ENCODE measurements around the gene COL9A3. TPM values are rescaled to one million over a fixed set of nuclear protein-coding genes. Genes with fewer than 3 reads are reported as not detected.
A peak's percentile ranks its signal among the peaks of the same experiment; 100 is the strongest.

The COL9A3 gene
- polyA plus RNA-seq, 2 of the 4 experiments (the other 2 are of a cell fraction) = 0.41 to 0.49 TPM

GRCh38 chr20:62876902-62877816 is 60.3 kb downstream of the COL9A3 start:
- WGBS (ENCODE audit: missing lambda C conversion rate) = 88% methylated on average over 20 of the region's 48 CpGs
- Histone ChIP-seq H3K4me1 (peaks cover 15% of the 10 kb centered on the region), H3K4me3 (no peak overlapping the region), H3K4me2 (no peak overlapping the region), H3K27ac (peak overlapping the region in 1 of 2 experiments; percentile 84; a peak in 2 of 6 replicates), H3K9me3 (no peaks in the 10 kb centered on the region)
- FAIRE-seq (no peak), DNase-seq (ENCODE audit: low read depth in 1 of 2, low spot score in 1 of 2) (no peak), ATAC-seq (peak in 1 of 2 experiments; percentile 1; a peak in 1 of 6 replicates)
- TF ChIP-seq ZNF302 (CRISPR knock-in tag; IDR thresholded peaks at IDR 0.05) = no peak
- no peak for TF ChIP-seq HES2 (IDR thresholded peaks at IDR 0.05)
- TF ChIP-seq HDAC2 (IDR thresholded peaks at IDR 0.05) = no peak
- TF ChIP-seq REST (IDR thresholded peaks at IDR 0.05) = no peak
- TF ChIP-seq ELK1 (IDR thresholded peaks at IDR 0.05; ENCODE audit: low read depth, low read length) = no peak
- no peak for TF ChIP-seq RARB (CRISPR knock-in tag; IDR thresholded peaks at IDR 0.05)
- no peak for TF ChIP-seq RAD21 (conservative IDR thresholded peaks at IDR 0.05 in 1 of 2, IDR thresholded peaks at IDR 0.05 in 1 of 2)
- no peak for TF ChIP-seq MAZ (IDR thresholded peaks at IDR 0.05; ENCODE audit: borderline replicate concordance, low read depth, low read length)
- TF ChIP-seq MYC (IDR thresholded peaks at IDR 0.05; ENCODE audit: borderline replicate concordance, low read length) = no peak
- no peak for TF ChIP-seq POLR2AphosphoS2 (conservative IDR thresholded peaks at IDR 0.05; ENCODE audit: low read length)
- TF ChIP-seq TFCP2L1 (CRISPR knock-in tag; IDR thresholded peaks at IDR 0.05) = no peak
- no peak for TF ChIP-seq JUN (IDR thresholded peaks at IDR 0.05)
- no peak for TF ChIP-seq BCL3 (IDR thresholded peaks at IDR 0.05)
- no peak for TF ChIP-seq CEBPB (IDR thresholded peaks at IDR 0.05)
- no peak for TF ChIP-seq CTCF (IDR thresholded peaks at IDR 0.05)
- no peak for TF ChIP-seq ZC3H11A (IDR thresholded peaks at IDR 0.05)
- no peak for TF ChIP-seq MAFK (IDR thresholded peaks at IDR 0.05; ENCODE audit: partially characterized antibody)
- no peak for TF ChIP-seq JUNB (IDR thresholded peaks at IDR 0.05)
- CTCF ChIA-PET = interaction anchor here (0.6 to 8.1 kb wide), 9 partner anchors 10 to 132 kb away, joined by 3 to 121 read pairs (median 8); partner anchors contain the start of gene TCFL5
- POLR2A ChIA-PET = no interaction called here

All from A549 (cell line).